PC-3 (cell line): ENCODE data around the gene CNBD2.

Experiments
- CTCF ChIP-seq: fragments of 300-600 bp; sonication (generic); conservative IDR thresholded peaks from 2 replicates; pipeline ENCODE4 v1.5.1; 2017; ENCODE audit warnings: antibody characterized with exemption, low read depth, mild to moderate bottlenecking, low read length
- EZH2 ChIP-seq: fragments of 300-600 bp; sonication (generic); IDR thresholded peaks from one replicate; pipeline ENCODE4 v1.6.1; 2017; ENCODE audit warnings: antibody characterized with exemption, mild to moderate bottlenecking, low read length; ENCODE audit not compliant: unreplicated experiment
- EZH2phosphoT487 ChIP-seq: fragments of 300-600 bp; sonication (generic); IDR thresholded peaks from 2 replicates; pipeline ENCODE4 v1.6.1; 2018; ENCODE audit warnings: mild to moderate bottlenecking, antibody characterized with exemption, low read length, borderline replicate concordance

GRCh38 chr20:36043441-36043840 is 75.1 kb downstream of the CNBD2 start:
- no peak for TF ChIP-seq CTCF
- TF ChIP-seq EZH2: no peak
- TF ChIP-seq EZH2phosphoT487: no peak
